ENCODE measurements around the gene TRIM71.
"Not testable (repeated sequence)": the region's sequence is repeated elsewhere in the genome, so short reads cannot be mapped to it uniquely, and the experiment has no call there.

TRIM71 gene

GRCh38 chr3:32844914-32845313 lies 27.1 kb downstream of the TRIM71 start:
- Histone ChIP-seq H3K4me3 (ENCODE audit: low read length, poor library complexity, severe bottlenecking) (no peak overlapping the region), H3K9me2 (replicated peaks; ENCODE audit: low read depth, low read length) (no peaks in the 10 kb centered on the region), H3K79me2 (ENCODE audit: insufficient read depth, low read length) (peaks cover 92% of the 10 kb centered on the region), H2AFZ (ENCODE audit: low read length) (no peak overlapping the region), H3K4me1 (ENCODE audit: insufficient read depth, low read length, poor library complexity, severe bottlenecking) (peaks cover 97% of the 10 kb centered on the region), H3K9ac (ENCODE audit: low read depth, low read length, poor library complexity, severe bottlenecking) (peak overlapping the region; percentile 55), H3K36me3 (ENCODE audit: insufficient read depth, low read length) (no peaks in the 10 kb centered on the region), H3K9me3 (ENCODE audit: insufficient read depth, low read depth, low read length) (no peaks in the 10 kb centered on the region), H3F3A (ENCODE audit: low read depth) (peaks cover 7% of the 10 kb centered on the region), H3K27me3 (ENCODE audit: insufficient read depth, low read length, poor library complexity, severe bottlenecking) (no peaks in the 10 kb centered on the region), H4K20me1 (ENCODE audit: insufficient read depth, low read length, poor library complexity, severe bottlenecking) (no peaks in the 10 kb centered on the region), H3K4me2 (ENCODE audit: low read depth, low read length, poor library complexity, severe bottlenecking) (peak overlapping the region; percentile 84)
- no peak for TF ChIP-seq EZH2phosphoT487 (IDR thresholded peaks at IDR 0.05; ENCODE audit: borderline replicate concordance)
- TF ChIP-seq, protein P1, sequence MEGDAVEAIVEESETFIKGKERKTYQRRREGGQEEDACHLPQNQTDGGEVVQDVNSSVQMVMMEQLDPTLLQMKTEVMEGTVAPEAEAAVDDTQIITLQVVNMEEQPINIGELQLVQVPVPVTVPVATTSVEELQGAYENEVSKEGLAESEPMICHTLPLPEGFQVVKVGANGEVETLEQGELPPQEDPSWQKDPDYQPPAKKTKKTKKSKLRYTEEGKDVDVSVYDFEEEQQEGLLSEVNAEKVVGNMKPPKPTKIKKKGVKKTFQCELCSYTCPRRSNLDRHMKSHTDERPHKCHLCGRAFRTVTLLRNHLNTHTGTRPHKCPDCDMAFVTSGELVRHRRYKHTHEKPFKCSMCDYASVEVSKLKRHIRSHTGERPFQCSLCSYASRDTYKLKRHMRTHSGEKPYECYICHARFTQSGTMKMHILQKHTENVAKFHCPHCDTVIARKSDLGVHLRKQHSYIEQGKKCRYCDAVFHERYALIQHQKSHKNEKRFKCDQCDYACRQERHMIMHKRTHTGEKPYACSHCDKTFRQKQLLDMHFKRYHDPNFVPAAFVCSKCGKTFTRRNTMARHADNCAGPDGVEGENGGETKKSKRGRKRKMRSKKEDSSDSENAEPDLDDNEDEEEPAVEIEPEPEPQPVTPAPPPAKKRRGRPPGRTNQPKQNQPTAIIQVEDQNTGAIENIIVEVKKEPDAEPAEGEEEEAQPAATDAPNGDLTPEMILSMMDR (conservative IDR thresholded peaks at IDR 0.05; ENCODE audit: low read length), result no peak

DNA sequence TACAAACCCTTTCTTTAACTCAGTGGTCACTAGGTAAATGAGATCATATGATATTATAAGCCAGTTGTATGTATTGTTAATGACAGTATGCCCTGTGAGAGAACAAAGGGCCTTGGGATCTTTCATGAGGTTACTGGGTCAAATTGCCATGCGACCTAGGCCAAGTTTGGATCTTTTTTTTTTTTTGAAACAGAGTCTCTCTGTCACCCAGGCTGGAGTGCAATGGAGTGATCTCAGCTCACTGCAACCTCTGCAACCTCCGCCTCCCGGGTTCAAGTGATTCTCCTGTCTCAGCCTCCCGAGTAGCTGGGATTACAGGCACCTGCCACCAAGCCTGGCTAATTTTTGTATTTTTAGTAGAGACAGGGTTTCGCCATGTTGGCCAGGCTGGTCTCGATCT lies 27.7 kb downstream of the TRIM71 start:
- H4K20me1 ChIP-seq (ENCODE audit: insufficient read depth, low read length, poor library complexity, severe bottlenecking); H3K4me3 ChIP-seq (ENCODE audit: low read length, poor library complexity, severe bottlenecking); H3K27me3 ChIP-seq (ENCODE audit: insufficient read depth, low read length, poor library complexity, severe bottlenecking); H3K9me2 ChIP-seq (replicated peaks; ENCODE audit: low read depth, low read length); H2AFZ ChIP-seq (ENCODE audit: low read length); H3F3A ChIP-seq (ENCODE audit: low read depth); H3K9me3 ChIP-seq (ENCODE audit: insufficient read depth, low read depth, low read length); H3K36me3 ChIP-seq (ENCODE audit: insufficient read depth, low read length): not testable (repeated sequence)
- H3K4me2 ChIP-seq (ENCODE audit: low read depth, low read length, poor library complexity, severe bottlenecking), result peak overlapping the region; percentile 84
- peak overlapping the region; percentile 55 for H3K9ac ChIP-seq (ENCODE audit: low read depth, low read length, poor library complexity, severe bottlenecking)
- H3K4me1 ChIP-seq (ENCODE audit: insufficient read depth, low read length, poor library complexity, severe bottlenecking), result peaks cover 97% of the 10 kb centered on the region
- H3K79me2 ChIP-seq (ENCODE audit: insufficient read depth, low read length), result peaks cover 92% of the 10 kb centered on the region

GRCh38 chr3:32847045-32847444 lies 29.2 kb downstream of the TRIM71 start:
- H4K20me1 ChIP-seq (ENCODE audit: insufficient read depth, low read length, poor library complexity, severe bottlenecking); H3K9me3 ChIP-seq (ENCODE audit: insufficient read depth, low read depth, low read length); H3K9me2 ChIP-seq (replicated peaks; ENCODE audit: low read depth, low read length); H3F3A ChIP-seq (ENCODE audit: low read depth); H3K36me3 ChIP-seq (ENCODE audit: insufficient read depth, low read length); H3K27me3 ChIP-seq (ENCODE audit: insufficient read depth, low read length, poor library complexity, severe bottlenecking); H2AFZ ChIP-seq (ENCODE audit: low read length): not testable (repeated sequence)
- Histone ChIP-seq H3K4me1 (ENCODE audit: insufficient read depth, low read length, poor library complexity, severe bottlenecking) (peaks cover 96% of the 10 kb centered on the region), H3K79me2 (ENCODE audit: insufficient read depth, low read length) (peaks cover 93% of the 10 kb centered on the region), H3K4me2 (ENCODE audit: low read depth, low read length, poor library complexity, severe bottlenecking) (peak overlapping the region; percentile 78), H3K4me3 (ENCODE audit: low read length, poor library complexity, severe bottlenecking) (peak overlapping the region; percentile 53), H3K9ac (ENCODE audit: low read depth, low read length, poor library complexity, severe bottlenecking) (peak overlapping the region; percentile 66)

GRCh38 chr3:32847528-32847927 lies 29.7 kb downstream of the TRIM71 start:
- Histone ChIP-seq H3K9ac (ENCODE audit: low read depth, low read length, poor library complexity, severe bottlenecking) (peak overlapping the region; percentile 66), H3K4me3 (ENCODE audit: low read length, poor library complexity, severe bottlenecking) (peak overlapping the region; percentile 13), H3K27me3 (ENCODE audit: insufficient read depth, low read length, poor library complexity, severe bottlenecking) (no peaks in the 10 kb centered on the region), H4K20me1 (ENCODE audit: insufficient read depth, low read length, poor library complexity, severe bottlenecking) (no peaks in the 10 kb centered on the region), H3K4me1 (ENCODE audit: insufficient read depth, low read length, poor library complexity, severe bottlenecking) (peaks cover 91% of the 10 kb centered on the region), H3K9me3 (ENCODE audit: insufficient read depth, low read depth, low read length) (no peaks in the 10 kb centered on the region), H3F3A (ENCODE audit: low read depth) (no peaks in the 10 kb centered on the region; the same call in 1 of the 2 replicates), H3K9me2 (replicated peaks; ENCODE audit: low read depth, low read length) (no peaks in the 10 kb centered on the region), H3K4me2 (ENCODE audit: low read depth, low read length, poor library complexity, severe bottlenecking) (peak overlapping the region; percentile 78), H3K36me3 (ENCODE audit: insufficient read depth, low read length) (no peaks in the 10 kb centered on the region), H2AFZ (ENCODE audit: low read length) (no peak overlapping the region), H3K79me2 (ENCODE audit: insufficient read depth, low read length) (peaks cover 95% of the 10 kb centered on the region)
- TF ChIP-seq EZH2phosphoT487 (IDR thresholded peaks at IDR 0.05; ENCODE audit: borderline replicate concordance), result no peak
- TF ChIP-seq, protein P1 (conservative IDR thresholded peaks at IDR 0.05; ENCODE audit: low read length), result no peak
